Measurements from ENCODE around the gene BICRA. TPM values are rescaled to one million over a fixed set of nuclear protein-coding genes. Genes with fewer than 3 reads are reported as not detected.

BICRA gene
- total RNA-seq, 4 donors from 2014 or later, result 8.4 to 35.2 (median 28.7) TPM

DNA sequence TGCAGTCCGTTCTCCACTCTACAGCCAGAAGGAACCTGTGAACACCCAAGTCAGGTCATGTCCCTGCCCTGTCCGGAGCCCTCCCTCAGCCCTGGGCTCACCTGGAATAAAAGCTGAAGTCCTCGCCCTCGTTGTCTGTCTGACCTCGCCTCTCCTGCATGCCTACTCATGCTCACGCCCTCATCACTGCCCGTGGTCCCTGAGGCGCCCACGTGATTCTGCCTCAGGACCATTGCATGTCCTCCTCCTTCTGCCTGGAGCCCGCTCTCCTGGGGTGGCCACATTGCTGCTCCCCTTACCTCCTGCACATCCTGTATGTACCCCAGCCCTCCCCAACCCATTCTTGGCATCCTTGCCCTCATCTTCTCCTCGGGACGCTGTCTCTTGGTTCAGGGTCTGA, 42.2 kb downstream of the BICRA start:
- Histone ChIP-seq H3K9me3 (no peaks in the 10 kb centered on the region), H3K27ac (peak overlapping the region; percentile 19 to 82 (median 38)), H3K27me3 (no peaks in the 10 kb centered on the region), H3K4me3 (no peak overlapping the region), H3K36me3 (no peaks in the 10 kb centered on the region), H3K4me1 (peaks cover 28 to 32% of the 10 kb centered on the region in 2 donors)
- TF ChIP-seq CTCF (IDR thresholded peaks at IDR 0.05 in 4 of 5, conservative IDR thresholded peaks at IDR 0.05 in 1 of 5) (no peak), POLR2A (IDR thresholded peaks at IDR 0.05) (no peak)
- intact Hi-C loops (cut with DNase I; ENCODE audit: low total_unique reads), result no loop called here
- ATAC-seq (no peak), DNase-seq (no peak)
- in situ Hi-C loops (cut with MboI; ENCODE audit: low sequenced_read_pairs in 4 of 4), result no loop called here

DNA sequence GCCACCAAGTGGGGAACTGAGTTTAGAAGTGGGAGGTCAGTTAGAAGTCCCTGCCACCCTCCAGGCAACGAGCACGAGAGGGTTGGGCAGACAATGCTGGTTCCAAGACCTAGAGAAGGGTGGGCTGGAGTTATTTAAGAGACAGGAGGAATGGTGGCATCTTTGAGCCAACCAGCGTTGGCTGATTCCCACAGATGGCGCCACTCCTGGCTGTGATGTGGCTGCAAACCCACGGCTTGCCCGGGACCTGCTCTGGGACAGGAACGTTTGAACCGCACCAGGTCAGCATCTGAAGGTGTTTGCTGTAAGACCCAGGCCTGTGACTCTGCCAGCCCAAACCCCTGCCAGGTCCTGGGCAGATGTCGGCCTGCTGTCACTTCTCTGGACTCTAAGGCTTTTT, 42.8 kb downstream of the BICRA start:
- H3K4me1 ChIP-seq, result peaks cover 25 to 32% of the 10 kb centered on the region in 2 donors
- no peak for ATAC-seq
- H3K36me3 ChIP-seq, result no peaks in the 10 kb centered on the region
- no peaks in the 10 kb centered on the region for H3K9me3 ChIP-seq
- in situ Hi-C loops (cut with MboI; ENCODE audit: low sequenced_read_pairs in 4 of 4), result no loop called here
- no peak overlapping the region for H3K4me3 ChIP-seq
- peak overlapping the region; percentile 19 to 82 (median 38) for H3K27ac ChIP-seq
- no peaks in the 10 kb centered on the region for H3K27me3 ChIP-seq
- intact Hi-C loops (cut with DNase I; ENCODE audit: low total_unique reads), result no loop called here
- DNase-seq, result no peak
- TF ChIP-seq CTCF (IDR thresholded peaks at IDR 0.05 in 4 of 5, conservative IDR thresholded peaks at IDR 0.05 in 1 of 5), result no peak
- no peak for TF ChIP-seq POLR2A (IDR thresholded peaks at IDR 0.05)

DNA sequence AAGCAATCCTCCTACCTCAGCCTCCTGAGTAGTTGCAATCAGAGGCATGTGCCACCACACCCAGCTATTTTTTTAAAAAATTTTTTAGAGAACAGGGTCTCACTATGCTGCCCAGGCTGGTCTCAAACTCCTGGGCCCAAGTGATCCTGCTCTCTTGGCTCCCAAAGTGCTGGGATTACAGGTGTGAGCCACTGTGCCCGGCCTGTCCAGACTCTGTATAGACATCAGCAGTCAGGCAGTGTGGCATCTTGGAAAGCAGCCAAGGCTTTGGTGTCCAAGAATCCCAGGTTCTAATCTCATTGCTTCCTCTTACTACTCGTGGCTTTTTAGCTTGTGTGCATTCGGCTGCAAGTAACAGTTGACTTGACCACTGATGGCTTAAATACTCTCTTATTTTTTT, 43.4 kb downstream of the BICRA start:
- no peaks in the 10 kb centered on the region for H3K9me3 ChIP-seq
- no peak overlapping the region for H3K4me3 ChIP-seq
- peak overlapping the region in 3 of 4 donors; percentile 37 to 82 (median 39) for H3K27ac ChIP-seq
- DNase-seq (no peak), ATAC-seq (no peak)
- intact Hi-C loops (cut with DNase I; ENCODE audit: low total_unique reads) (no loop called here), in situ Hi-C loops (cut with MboI; ENCODE audit: low sequenced_read_pairs in 4 of 4) (no loop called here)
- H3K4me1 ChIP-seq, result peaks cover 26 to 30% of the 10 kb centered on the region in 2 donors
- H3K27me3 ChIP-seq, result no peaks in the 10 kb centered on the region
- TF ChIP-seq POLR2A (IDR thresholded peaks at IDR 0.05), result no peak
- no peak for TF ChIP-seq CTCF (IDR thresholded peaks at IDR 0.05 in 4 of 5, conservative IDR thresholded peaks at IDR 0.05 in 1 of 5)
- H3K36me3 ChIP-seq, result no peaks in the 10 kb centered on the region

DNA sequence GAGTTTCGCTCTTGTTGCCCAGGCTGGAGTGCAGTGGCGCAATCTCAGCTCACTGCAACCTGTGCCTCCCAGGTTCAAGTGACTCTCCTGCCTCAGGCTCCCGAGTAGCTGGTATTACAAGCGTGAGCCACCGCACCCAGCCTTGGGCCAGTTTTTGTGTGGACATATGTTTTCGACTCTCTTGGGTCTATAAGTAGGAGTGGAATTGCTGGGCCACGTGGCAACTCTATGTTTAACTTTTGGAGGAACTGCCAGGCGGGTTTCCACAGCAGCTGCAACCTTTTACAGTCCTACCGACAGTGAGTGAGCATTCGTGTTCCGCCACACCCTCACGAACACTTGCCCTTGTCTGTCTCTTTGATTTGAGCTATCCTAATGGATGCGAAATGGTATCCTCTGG, 44.9 kb downstream of the BICRA start:
- Histone ChIP-seq H3K4me1 (peaks cover 22 to 33% of the 10 kb centered on the region in 2 donors), H3K27me3 (no peaks in the 10 kb centered on the region), H3K36me3 (no peaks in the 10 kb centered on the region), H3K4me3 (no peak overlapping the region), H3K27ac (peak overlapping the region; percentile 51 to 95 (median 79)), H3K9me3 (no peaks in the 10 kb centered on the region)
- TF ChIP-seq POLR2A (IDR thresholded peaks at IDR 0.05), result peak; percentile 15 to 19
- TF ChIP-seq CTCF (IDR thresholded peaks at IDR 0.05 in 4 of 5, conservative IDR thresholded peaks at IDR 0.05 in 1 of 5), result no peak
- DNase-seq (peak; percentile 68 to 89), ATAC-seq (peak; percentile 59 to 83)
- in situ Hi-C loops (cut with MboI; ENCODE audit: low sequenced_read_pairs in 4 of 4) (no loop called here), intact Hi-C loops (cut with DNase I; ENCODE audit: low total_unique reads) (no loop called here)

GRCh38 chr19:47657719-47658118, 48.8 kb downstream of the BICRA start:
- peak in 1 of 2 donors; percentile 51 for DNase-seq
- Histone ChIP-seq H3K27me3 (no peaks in the 10 kb centered on the region), H3K36me3 (no peaks in the 10 kb centered on the region), H3K4me1 (peaks cover 49 to 55% of the 10 kb centered on the region in 2 donors), H3K4me3 (no peak overlapping the region), H3K27ac (peak overlapping the region; percentile 88 to 99 (median 93)), H3K9me3 (no peaks in the 10 kb centered on the region)
- intact Hi-C loops (cut with DNase I; ENCODE audit: low total_unique reads), result no loop called here
- ATAC-seq, result peak; percentile 13 to 28
- no peak for TF ChIP-seq POLR2A (IDR thresholded peaks at IDR 0.05)
- in situ Hi-C loops (cut with MboI; ENCODE audit: low sequenced_read_pairs in 4 of 4), result no loop called here

Data from gastrocnemius medialis (tissue), 4 donors.